Aorta (tissue), 5 donors: ENCODE results near the gene CELF4. TPM values are rescaled to one million over a fixed set of nuclear protein-coding genes. Genes with fewer than 3 reads are reported as not detected.
A peak's percentile ranks its signal among the peaks of the same experiment; 100 is the strongest.

ENCODE experiments used
- ATAC-seq: fragments of 200-7000 bp; cut with Tn5 transposase; one replicate; pipeline ENCODE4 v1.9.1; 2022; ENCODE audit warnings: moderate library complexity; ENCODE audit not compliant: low FRiP score
- DNase-seq, 2 donors: peaks; one replicate each; pipeline ENCODE4 v3.0.0-alpha.2; 2020
- H3K27ac ChIP-seq, 2 donors: one replicate each; pipeline ENCODE4 v1.5.1; 2013; ENCODE audit warnings: low read length in 2 of 2, mild to moderate bottlenecking in 2 of 2, moderate library complexity in 2 of 2, control low read depth in 1 of 2, inconsistent platforms in 1 of 2, low read depth in 1 of 2
- H3K27me3 ChIP-seq, 2 donors: one replicate each; pipeline ENCODE4 v1.6.1; 2013; ENCODE audit warnings: control low read depth in 1 of 2, low read length in 1 of 2, mild to moderate bottlenecking in 1 of 2, moderate library complexity in 1 of 2; ENCODE audit not compliant: insufficient read depth in 2 of 2, control insufficient read depth in 1 of 2
- H3K36me3 ChIP-seq, 2 donors: one replicate each; pipeline ENCODE4 v1.6.1; 2013; ENCODE audit warnings: control low read depth in 1 of 2, low read length in 1 of 2, mild to moderate bottlenecking in 1 of 2; ENCODE audit not compliant: insufficient read depth in 2 of 2, control insufficient read depth in 1 of 2
- H3K4me1 ChIP-seq, 2 donors: one replicate each; pipeline ENCODE4 v1.6.1; 2013; ENCODE audit warnings: low read length in 2 of 2, control low read depth in 1 of 2, mild to moderate bottlenecking in 1 of 2, moderate library complexity in 1 of 2; ENCODE audit not compliant: insufficient read depth in 2 of 2, control insufficient read depth in 1 of 2
- H3K4me3 ChIP-seq, 2 donors: one replicate each; pipeline ENCODE4 v1.5.1; 2013; ENCODE audit warnings: low read length in 2 of 2, control low read depth in 1 of 2, mild to moderate bottlenecking in 1 of 2
- H3K9me3 ChIP-seq: one replicate; pipeline ENCODE4 v1.6.1; 2013; ENCODE audit warnings: mild to moderate bottlenecking, low read length; ENCODE audit not compliant: control insufficient read depth
- WGBS, 2 donors: extraction: QIAGEN DNeasy Blood & Tissue Kit; methylation state at CpG; one replicate each; pipeline ENCODE4 v1.1.7; 2013; 5-methylcytosine and 5-hydroxymethylcytosine counted together
- intact Hi-C, 2 donors: fragments of 100-400 bp; cut with DNase I; formaldehyde crosslinking; loops; one replicate each; pipeline versions ENCODE4 v1.14.2 to v1.15.0; 2022
- polyA plus RNA-seq, 2 donors: library from polyadenylated mRNA; stranded (reverse); fragments of 200-250 nt; gene quantifications; one replicate each; pipeline ENCODE4 v1.2.3, GENCODE V29; 2013
- total RNA-seq, 2 donors: library from RNA; stranded (reverse); fragmentation: NEBNext Ultra II Directional; extraction: Animal tissue kit (Norgen Biotek cat#: 25700); gene quantifications; one replicate each; pipeline ENCODE4 v1.2.1, GENCODE V29; 2021
- donor health status: healthy with polysubstance abuse.
- donor health status: Bipolar disorder and iron deficiency.
- donor health status: DM: no; HTN: no; CAD: no.
- donor health status: DM: no; HTN: no; CAD: no.
- donor health status: DM: yes; HTN: yes; CAD: no.

The CELF4 gene
- total and polyA plus RNA-seq, 4 donors: 0.51 TPM; not detected in 3

- H3K36me3 ChIP-seq: no peaks in the 10 kb centered on the region
- no peak overlapping the region for H3K27ac ChIP-seq
- intact Hi-C loops: loop anchor here in 1 of 2 donors (10.0 kb wide), 1 partner anchor 78 kb away; no protein-coding TSS in a partner anchor
- H3K4me3 ChIP-seq: no peak overlapping the region
- DNase-seq: no peak
- H3K9me3 ChIP-seq: no peaks in the 10 kb centered on the region
- ATAC-seq: no peak
- 55 to 78% methylated on average over 4 of the region's 4 CpGs for WGBS, 2 donors
- no peaks in the 10 kb centered on the region for H3K27me3 ChIP-seq
- no peaks in the 10 kb centered on the region for H3K4me1 ChIP-seq
These were observed 63.0 kb downstream of the CELF4 start for GRCh38 chr18:37502601-37503000.

GRCh38 chr18:37502036-37502435, 63.6 kb downstream of the CELF4 start:
- no peak for ATAC-seq
- H3K4me1 ChIP-seq: no peaks in the 10 kb centered on the region
- no peaks in the 10 kb centered on the region for H3K27me3 ChIP-seq
- no peaks in the 10 kb centered on the region for H3K36me3 ChIP-seq
- no peaks in the 10 kb centered on the region for H3K9me3 ChIP-seq
- H3K4me3 ChIP-seq: no peak overlapping the region
- WGBS, 2 donors: 49 to 54% methylated on average over 14 of the region's 14 CpGs
- no peak for DNase-seq
- no peak overlapping the region for H3K27ac ChIP-seq
- intact Hi-C loops: loop anchor here in 1 of 2 donors (10.0 kb wide), 1 partner anchor 77 kb away; no protein-coding TSS in a partner anchor

- Histone ChIP-seq H3K9me3 (no peaks in the 10 kb centered on the region), H3K4me3 (no peak overlapping the region), H3K27ac (no peak overlapping the region), H3K4me1 (no peaks in the 10 kb centered on the region), H3K27me3 (no peaks in the 10 kb centered on the region), H3K36me3 (no peaks in the 10 kb centered on the region)
- ATAC-seq (no peak), DNase-seq (no peak)
- intact Hi-C loops: loop anchor here in 1 of 2 donors (10.0 kb wide), 1 partner anchor 76 kb away; no protein-coding TSS in a partner anchor
- WGBS, 2 donors: 75 to 79% methylated on average over 4 of the region's 4 CpGs
These were observed 64.5 kb downstream of the CELF4 start for GRCh38 chr18:37501136-37501535.

GRCh38 chr18:37499913-37500312, 65.7 kb downstream of the CELF4 start:
- H3K27me3 ChIP-seq: no peaks in the 10 kb centered on the region
- no peak for ATAC-seq
- H3K4me3 ChIP-seq: no peak overlapping the region
- intact Hi-C loops: loop anchor here in 1 of 2 donors (10.0 kb wide), 1 partner anchor 75 kb away; no protein-coding TSS in a partner anchor
- H3K36me3 ChIP-seq: no peaks in the 10 kb centered on the region
- no peaks in the 10 kb centered on the region for H3K9me3 ChIP-seq
- H3K27ac ChIP-seq: no peak overlapping the region
- DNase-seq: no peak
- H3K4me1 ChIP-seq: no peaks in the 10 kb centered on the region
- 81 to 85% methylated on average over 10 of the region's 10 CpGs for WGBS, 2 donors

GRCh38 chr18:37499044-37499443, 66.6 kb downstream of the CELF4 start:
- DNase-seq (no peak), ATAC-seq (no peak)
- no peaks in the 10 kb centered on the region for H3K36me3 ChIP-seq
- no peak overlapping the region for H3K27ac ChIP-seq
- 25 to 43% methylated on average over 4 of the region's 4 CpGs for WGBS, 2 donors
- no peaks in the 10 kb centered on the region for H3K4me1 ChIP-seq
- H3K27me3 ChIP-seq: no peaks in the 10 kb centered on the region
- no peaks in the 10 kb centered on the region for H3K9me3 ChIP-seq
- intact Hi-C loops: no loop called here
- no peak overlapping the region for H3K4me3 ChIP-seq

GRCh38 chr18:37497853-37498518, 67.6 kb downstream of the CELF4 start:
- Histone ChIP-seq H3K36me3 (no peaks in the 10 kb centered on the region), H3K4me3 (no peak overlapping the region), H3K9me3 (no peaks in the 10 kb centered on the region), H3K27me3 (no peaks in the 10 kb centered on the region), H3K4me1 (no peaks in the 10 kb centered on the region), H3K27ac (no peak overlapping the region)
- DNase-seq: no peak
- no peak for ATAC-seq
- WGBS, 2 donors: 86% methylated on average over 1 of the region's 1 CpG
- intact Hi-C loops: no loop called here

- ATAC-seq (no peak), DNase-seq (no peak)
- 74 to 75% methylated on average over 6 of the region's 6 CpGs for WGBS, 2 donors
- Histone ChIP-seq H3K36me3 (no peaks in the 10 kb centered on the region), H3K4me1 (no peaks in the 10 kb centered on the region), H3K4me3 (no peak overlapping the region), H3K27ac (no peak overlapping the region), H3K9me3 (no peaks in the 10 kb centered on the region), H3K27me3 (no peaks in the 10 kb centered on the region)
- intact Hi-C loops: no loop called here
These were observed 69.0 kb downstream of the CELF4 start for GRCh38 chr18:37496568-37496967.

- H3K27ac ChIP-seq: no peak overlapping the region
- no peaks in the 10 kb centered on the region for H3K9me3 ChIP-seq
- WGBS, 2 donors: 79 to 86% methylated on average over 2 of the region's 2 CpGs
- no peaks in the 10 kb centered on the region for H3K27me3 ChIP-seq
- no peak overlapping the region for H3K4me3 ChIP-seq
- intact Hi-C loops: no loop called here
- H3K4me1 ChIP-seq: no peaks in the 10 kb centered on the region
- ATAC-seq: no peak
- H3K36me3 ChIP-seq: no peaks in the 10 kb centered on the region
- DNase-seq: no peak
These were observed 70.2 kb downstream of the CELF4 start for GRCh38 chr18:37495354-37495753.

- intact Hi-C loops: no loop called here
- H3K36me3 ChIP-seq: no peaks in the 10 kb centered on the region
- 68 to 78% methylated on average over 5 of the region's 5 CpGs for WGBS, 2 donors
- peak; percentile 11 for ATAC-seq
- H3K4me3 ChIP-seq: no peak overlapping the region
- no peaks in the 10 kb centered on the region for H3K4me1 ChIP-seq
- no peaks in the 10 kb centered on the region for H3K9me3 ChIP-seq
- no peak for DNase-seq
- no peak overlapping the region for H3K27ac ChIP-seq
- no peaks in the 10 kb centered on the region for H3K27me3 ChIP-seq
These were observed 71.2 kb downstream of the CELF4 start for GRCh38 chr18:37494406-37494805.
